B cell (primary cell): ENCODE data around the gene BID.

Experiments
- EZH2 ChIP-seq: IDR thresholded peaks from 2 replicates; pipeline ENCODE4 v1.6.1; 2012; ENCODE audit warnings: borderline replicate concordance, low read depth, mild to moderate bottlenecking, moderate library complexity, low read length; ENCODE audit not compliant: insufficient read depth, poor library complexity, severe bottlenecking
- TF ChIP-seq, protein P1 (sequence below): fragments of 200-600 bp; IDR thresholded peaks from one replicate; pipeline ENCODE4 v1.8.0; 2022; ENCODE audit warnings: antibody characterized with exemption, mild to moderate bottlenecking

DNA sequence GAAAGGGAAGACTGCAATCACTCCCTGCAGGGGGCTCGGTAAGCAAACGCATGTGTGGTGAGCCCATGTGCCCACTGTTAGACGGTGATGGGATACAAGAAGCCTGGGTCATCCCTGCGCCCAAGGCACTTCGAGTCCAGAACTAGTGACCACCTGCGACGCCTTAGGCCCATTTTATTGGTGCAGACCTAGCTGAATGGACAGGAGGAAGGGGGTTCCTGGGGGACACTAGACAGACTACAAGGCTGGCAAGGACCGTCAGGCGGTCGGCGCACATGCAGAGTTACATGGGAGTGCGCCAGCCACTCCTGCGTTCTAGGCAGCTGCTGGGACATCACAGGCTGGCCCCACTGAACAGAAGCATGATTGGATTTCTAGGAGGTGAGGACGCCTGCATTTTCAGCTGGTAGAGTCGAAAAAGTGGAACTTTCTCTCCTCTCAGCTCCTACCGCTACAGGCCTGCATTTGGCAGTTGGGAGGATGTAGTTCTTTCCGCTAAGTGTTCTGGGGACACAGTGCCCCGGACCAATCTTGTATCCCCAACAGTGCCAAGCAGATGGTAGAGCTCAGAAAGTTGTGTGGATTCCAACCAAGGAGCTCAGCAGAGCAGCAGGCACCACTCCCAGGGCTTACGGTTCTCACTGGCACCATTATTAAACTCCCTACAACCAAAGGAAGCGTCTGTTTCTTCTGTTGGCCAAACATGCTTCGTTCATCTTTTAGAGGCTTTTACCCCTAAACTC lies 35.7 kb downstream of the BID start:
- TF ChIP-seq, protein P1, sequence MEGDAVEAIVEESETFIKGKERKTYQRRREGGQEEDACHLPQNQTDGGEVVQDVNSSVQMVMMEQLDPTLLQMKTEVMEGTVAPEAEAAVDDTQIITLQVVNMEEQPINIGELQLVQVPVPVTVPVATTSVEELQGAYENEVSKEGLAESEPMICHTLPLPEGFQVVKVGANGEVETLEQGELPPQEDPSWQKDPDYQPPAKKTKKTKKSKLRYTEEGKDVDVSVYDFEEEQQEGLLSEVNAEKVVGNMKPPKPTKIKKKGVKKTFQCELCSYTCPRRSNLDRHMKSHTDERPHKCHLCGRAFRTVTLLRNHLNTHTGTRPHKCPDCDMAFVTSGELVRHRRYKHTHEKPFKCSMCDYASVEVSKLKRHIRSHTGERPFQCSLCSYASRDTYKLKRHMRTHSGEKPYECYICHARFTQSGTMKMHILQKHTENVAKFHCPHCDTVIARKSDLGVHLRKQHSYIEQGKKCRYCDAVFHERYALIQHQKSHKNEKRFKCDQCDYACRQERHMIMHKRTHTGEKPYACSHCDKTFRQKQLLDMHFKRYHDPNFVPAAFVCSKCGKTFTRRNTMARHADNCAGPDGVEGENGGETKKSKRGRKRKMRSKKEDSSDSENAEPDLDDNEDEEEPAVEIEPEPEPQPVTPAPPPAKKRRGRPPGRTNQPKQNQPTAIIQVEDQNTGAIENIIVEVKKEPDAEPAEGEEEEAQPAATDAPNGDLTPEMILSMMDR = no peak
- no peak for TF ChIP-seq EZH2
